Upper lobe of left lung (tissue), 4 donors: ENCODE results near the gene PCSK5.

Experiments used
- CTCF ChIP-seq, 6 experiments: fragments of 450-650 bp in 4 of 6; fragments of 200-600 bp in 2 of 6; sonication (generic) in 2 of 6; IDR thresholded peaks; one replicate each; pipeline ENCODE4 v1.5.1; 2016 to 2019; ENCODE audit warnings: antibody characterized with exemption in 6 of 6
- POLR2A ChIP-seq, 4 donors: fragments of 450-650 bp; IDR thresholded peaks; one replicate each; pipeline ENCODE4 v1.5.1; 2016 to 2017; ENCODE audit warnings: antibody characterized with exemption in 4 of 4, mild to moderate bottlenecking in 2 of 4
- POLR2AphosphoS5 ChIP-seq, 2 donors: sonication (generic); formaldehyde crosslinking; IDR thresholded peaks; one replicate each; pipeline ENCODE4 v1.5.1; 2017; ENCODE audit warnings: antibody characterized with exemption in 2 of 2

- TF ChIP-seq CTCF (IDR thresholded peaks at IDR 0.05) (no peak), POLR2AphosphoS5 (IDR thresholded peaks at IDR 0.05) (no peak), POLR2A (IDR thresholded peaks at IDR 0.05) (no peak)
Observed at GRCh38 chr9:75998096-75998780, 107.8 kb downstream of the PCSK5 start.
